Suprapubic skin (tissue), 3 donors: ENCODE results near the gene TBC1D24.

ENCODE experiments used
- CTCF ChIP-seq, 2 donors: fragments of 200-600 bp in 1 of 2; fragments of 450-650 bp in 1 of 2; sonication (generic) in 1 of 2; IDR thresholded peaks; one replicate each; pipeline ENCODE4 v1.5.1; 2016 to 2019; ENCODE audit warnings: antibody characterized with exemption in 2 of 2, mild to moderate bottlenecking in 1 of 2, moderate library complexity in 1 of 2
- POLR2A ChIP-seq, 2 donors: fragments of 450-650 bp; IDR thresholded peaks; one replicate each; pipeline ENCODE4 v1.6.1; 2017; ENCODE audit warnings: antibody characterized with exemption in 2 of 2, mild to moderate bottlenecking in 2 of 2, moderate library complexity in 2 of 2

- no peak for TF ChIP-seq CTCF (IDR thresholded peaks at IDR 0.05)
- no peak for TF ChIP-seq POLR2A (IDR thresholded peaks at IDR 0.05)
These were observed 45.3 kb downstream of the TBC1D24 start, which contains the start of gene AMDHD2 for GRCh38 chr16:2520097-2520783.
